ENCODE data around the gene TRIP11. TPM values are rescaled to one million over a fixed set of nuclear protein-coding genes. Genes with fewer than 3 reads are reported as not detected.

The TRIP11 gene
- total RNA-seq, 2 donors from 2014 or later: 39.0 to 40.8 TPM

DNA sequence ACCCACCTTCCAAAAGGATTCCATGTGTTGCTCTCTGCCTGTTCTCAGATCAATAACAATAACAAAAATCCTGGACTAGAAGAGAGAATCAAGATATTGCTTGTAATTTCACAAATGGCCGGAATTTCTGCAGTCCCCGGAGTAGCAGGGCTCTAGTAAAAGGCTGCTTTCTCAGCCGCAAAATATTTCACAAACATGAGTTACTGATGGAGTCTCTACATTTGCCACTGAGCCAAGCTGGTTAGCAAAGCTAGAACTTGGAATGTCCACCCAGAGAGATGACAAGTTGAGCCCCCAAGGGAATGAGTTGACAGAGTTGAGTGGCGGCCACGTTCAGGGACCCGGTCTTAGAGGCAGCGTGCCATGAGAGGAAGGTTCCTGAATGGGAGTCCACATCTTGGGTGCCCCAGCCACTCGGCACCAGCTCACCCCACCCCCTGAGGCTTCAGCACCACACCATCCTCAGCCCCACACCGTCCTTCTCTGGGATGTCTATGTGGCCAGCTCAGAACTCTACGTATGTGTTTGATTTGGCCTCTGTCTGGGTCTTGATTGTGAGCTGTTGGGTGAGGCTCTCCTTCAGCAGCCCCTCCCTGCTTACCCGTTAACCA, 108.3 kb downstream of the TRIP11 start:
- Mint-ChIP-seq H3K36me3 (ENCODE audit: low read depth) (no peaks in the 10 kb centered on the region), H3K4me1 (peaks cover 19% of the 10 kb centered on the region), H3K27me3 (ENCODE audit: insufficient read depth) (no peaks in the 10 kb centered on the region), H3K9me3 (no peaks in the 10 kb centered on the region), H3K4me3 (no peak overlapping the region), H3K27ac (no peak overlapping the region)
- H3K36me3 ChIP-seq (ENCODE audit: control insufficient read depth, insufficient read depth, low read length): no peaks in the 10 kb centered on the region
- H3K27ac ChIP-seq (ENCODE audit: low read depth, low read length): no peak overlapping the region
- 94 to 95% methylated on average over 7 to 11 of the region's 11 CpGs for WGBS, 2 experiments (ENCODE audit: insufficient coverage in 1 of 2, insufficient read length in 1 of 2)
- H3K4me1 ChIP-seq (ENCODE audit: control insufficient read depth, insufficient read depth, low read length): peaks cover 9% of the 10 kb centered on the region
- TF ChIP-seq, protein P1, sequence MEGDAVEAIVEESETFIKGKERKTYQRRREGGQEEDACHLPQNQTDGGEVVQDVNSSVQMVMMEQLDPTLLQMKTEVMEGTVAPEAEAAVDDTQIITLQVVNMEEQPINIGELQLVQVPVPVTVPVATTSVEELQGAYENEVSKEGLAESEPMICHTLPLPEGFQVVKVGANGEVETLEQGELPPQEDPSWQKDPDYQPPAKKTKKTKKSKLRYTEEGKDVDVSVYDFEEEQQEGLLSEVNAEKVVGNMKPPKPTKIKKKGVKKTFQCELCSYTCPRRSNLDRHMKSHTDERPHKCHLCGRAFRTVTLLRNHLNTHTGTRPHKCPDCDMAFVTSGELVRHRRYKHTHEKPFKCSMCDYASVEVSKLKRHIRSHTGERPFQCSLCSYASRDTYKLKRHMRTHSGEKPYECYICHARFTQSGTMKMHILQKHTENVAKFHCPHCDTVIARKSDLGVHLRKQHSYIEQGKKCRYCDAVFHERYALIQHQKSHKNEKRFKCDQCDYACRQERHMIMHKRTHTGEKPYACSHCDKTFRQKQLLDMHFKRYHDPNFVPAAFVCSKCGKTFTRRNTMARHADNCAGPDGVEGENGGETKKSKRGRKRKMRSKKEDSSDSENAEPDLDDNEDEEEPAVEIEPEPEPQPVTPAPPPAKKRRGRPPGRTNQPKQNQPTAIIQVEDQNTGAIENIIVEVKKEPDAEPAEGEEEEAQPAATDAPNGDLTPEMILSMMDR (conservative IDR thresholded peaks at IDR 0.05): no peak
- no peak overlapping the region for H3K4me3 ChIP-seq (ENCODE audit: low read length)
- H3K9ac ChIP-seq (ENCODE audit: extremely low read depth, low read length, poor library complexity, severe bottlenecking): no peak overlapping the region
- H3K9me3 ChIP-seq (ENCODE audit: control insufficient read depth, low read length): no peaks in the 10 kb centered on the region
- no peak for DNase-seq
- H3K27me3 ChIP-seq (ENCODE audit: control insufficient read depth, insufficient read depth, low read length, poor library complexity, severe bottlenecking): no peaks in the 10 kb centered on the region

DNA sequence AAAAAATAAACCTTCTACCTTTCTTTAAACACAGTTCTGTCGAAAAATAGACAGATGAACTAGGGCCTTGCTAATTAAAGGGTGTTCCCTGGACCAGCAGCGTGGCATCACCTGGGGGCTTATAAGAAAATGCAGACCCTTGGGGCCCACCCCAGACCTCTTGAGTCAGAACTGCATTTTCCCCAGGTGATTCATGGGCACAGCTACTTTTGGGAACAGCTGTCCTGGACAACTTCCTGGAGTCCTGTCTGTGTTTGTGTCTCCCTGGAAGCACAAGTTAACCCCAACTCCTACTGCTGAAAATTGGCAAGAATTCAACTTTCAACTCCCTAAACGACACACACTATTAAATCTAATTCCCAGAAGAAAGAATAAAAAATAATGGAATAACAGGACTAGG, 110.2 kb downstream of the TRIP11 start:
- Mint-ChIP-seq H3K27me3 (ENCODE audit: insufficient read depth) (no peaks in the 10 kb centered on the region), H3K4me3 (no peak overlapping the region), H3K27ac (no peak overlapping the region), H3K4me1 (peaks cover 27% of the 10 kb centered on the region), H3K9me3 (no peaks in the 10 kb centered on the region), H3K36me3 (ENCODE audit: low read depth) (no peaks in the 10 kb centered on the region)
- Histone ChIP-seq H3K4me3 (ENCODE audit: low read length) (no peak overlapping the region), H3K36me3 (ENCODE audit: control insufficient read depth, insufficient read depth, low read length) (no peaks in the 10 kb centered on the region), H3K9me3 (ENCODE audit: control insufficient read depth, low read length) (no peaks in the 10 kb centered on the region), H3K27me3 (ENCODE audit: control insufficient read depth, insufficient read depth, low read length, poor library complexity, severe bottlenecking) (no peaks in the 10 kb centered on the region), H3K27ac (ENCODE audit: low read depth, low read length) (no peak overlapping the region), H3K4me1 (ENCODE audit: control insufficient read depth, insufficient read depth, low read length) (peaks cover 16% of the 10 kb centered on the region), H3K9ac (ENCODE audit: extremely low read depth, low read length, poor library complexity, severe bottlenecking) (no peak overlapping the region)
- TF ChIP-seq, protein P1 (conservative IDR thresholded peaks at IDR 0.05): no peak
- no peak for DNase-seq
- WGBS, 2 experiments (ENCODE audit: insufficient coverage in 1 of 2, insufficient read length in 1 of 2): 81 to 100% methylated on average over 2 to 3 of the region's 3 CpGs

DNA sequence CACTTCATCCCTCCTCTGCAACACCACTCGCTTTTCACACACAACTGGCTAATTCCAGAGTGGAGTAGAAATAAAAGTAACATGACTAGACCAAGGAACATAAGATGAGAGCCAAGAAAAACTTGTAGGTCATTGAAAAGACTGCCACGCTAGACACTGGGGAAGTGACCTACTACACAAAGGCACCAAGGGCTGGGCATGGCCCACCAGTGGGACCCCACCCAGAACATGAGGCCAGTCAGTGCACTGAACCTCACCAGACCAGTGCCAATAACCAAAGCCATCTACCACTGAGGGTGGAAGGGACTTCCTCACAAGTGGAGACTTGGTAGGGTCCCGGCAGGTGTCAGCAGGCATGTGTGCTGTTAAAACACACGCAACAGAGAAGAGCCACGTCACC, 112.1 kb downstream of the TRIP11 start:
- no peaks in the 10 kb centered on the region for H3K27me3 ChIP-seq (ENCODE audit: control insufficient read depth, insufficient read depth, low read length, poor library complexity, severe bottlenecking)
- H3K4me3 ChIP-seq (ENCODE audit: low read length): no peak overlapping the region
- no peak overlapping the region for H3K27ac Mint-ChIP-seq
- TF ChIP-seq, protein P1 (conservative IDR thresholded peaks at IDR 0.05): no peak
- no peaks in the 10 kb centered on the region for H3K36me3 Mint-ChIP-seq (ENCODE audit: low read depth)
- H3K36me3 ChIP-seq (ENCODE audit: control insufficient read depth, insufficient read depth, low read length): no peaks in the 10 kb centered on the region
- H3K4me1 Mint-ChIP-seq: peaks cover 27% of the 10 kb centered on the region
- no peaks in the 10 kb centered on the region for H3K9me3 Mint-ChIP-seq
- H3K4me1 ChIP-seq (ENCODE audit: control insufficient read depth, insufficient read depth, low read length): peaks cover 16% of the 10 kb centered on the region
- H3K9ac ChIP-seq (ENCODE audit: extremely low read depth, low read length, poor library complexity, severe bottlenecking): no peak overlapping the region
- H3K4me3 Mint-ChIP-seq: no peak overlapping the region
- no peaks in the 10 kb centered on the region for H3K27me3 Mint-ChIP-seq (ENCODE audit: insufficient read depth)
- H3K27ac ChIP-seq (ENCODE audit: low read depth, low read length): no peak overlapping the region
- DNase-seq: no peak
- WGBS, 2 experiments (ENCODE audit: insufficient coverage in 1 of 2, insufficient read length in 1 of 2): 92 to 100% methylated on average over 3 to 5 of the region's 5 CpGs
- no peaks in the 10 kb centered on the region for H3K9me3 ChIP-seq (ENCODE audit: control insufficient read depth, low read length)

Data from endodermal cell (in vitro differentiated cells).